H54 (cell line): ENCODE measurements around the gene ZNF536.
"Not testable (repeated sequence)": the region's sequence is repeated elsewhere in the genome, so short reads cannot be mapped to it uniquely, and the experiment has no call there.

ENCODE experiments used
- DNase-seq: peaks from one replicate; pipeline ENCODE4 v3.0.0; 2011; ENCODE audit warnings: low spot score, mixed read lengths; ENCODE audit not compliant: insufficient read length
- FAIRE-seq: peaks from 3 replicates; lab custom pipeline; 2011; peaks lifted over from hg19 to GRCh38; lab: Jason Lieb, UNC
- POLR2A ChIP-seq: IDR thresholded peaks from 2 replicates; pipeline ENCODE4 v1.6.1; 2011; ENCODE audit warnings: low read depth, mild to moderate bottlenecking, low read length

The ZNF536 gene

GRCh38 chr19:30450835-30451321, 78.7 kb downstream of the ZNF536 start:
- DNase-seq (no peak), FAIRE-seq (no peak)
- TF ChIP-seq POLR2A, result no peak

GRCh38 chr19:30452931-30453330, 80.7 kb downstream of the ZNF536 start:
- no peak for FAIRE-seq
- TF ChIP-seq POLR2A, result no peak
- DNase-seq, result no peak

GRCh38 chr19:30453743-30454142, 81.6 kb downstream of the ZNF536 start:
- DNase-seq, result no peak
- TF ChIP-seq POLR2A, result no peak
- FAIRE-seq, result no peak

- DNase-seq (no peak), FAIRE-seq (no peak)
- TF ChIP-seq POLR2A, result no peak
Observed at GRCh38 chr19:30455881-30456280, 83.7 kb downstream of the ZNF536 start.

- FAIRE-seq (no peak), DNase-seq (no peak)
Observed at GRCh38 chr19:30457484-30457883, 85.3 kb downstream of the ZNF536 start.

GRCh38 chr19:30459859-30460258, 87.7 kb downstream of the ZNF536 start:
- FAIRE-seq, result no peak
- no peak for DNase-seq

More at GRCh38 chr19:30457484-30457883, 85.3 kb downstream of the ZNF536 start:
- no peak for TF ChIP-seq POLR2A

GRCh38 chr19:30464162-30464561, 92.0 kb downstream of the ZNF536 start:
- TF ChIP-seq POLR2A, result no peak
- no peak for DNase-seq
- no peak for FAIRE-seq

More at GRCh38 chr19:30459859-30460258, 87.7 kb downstream of the ZNF536 start:
- no peak for TF ChIP-seq POLR2A

- DNase-seq, FAIRE-seq: not testable (repeated sequence)
Observed at GRCh38 chr19:30466598-30466997, 94.4 kb downstream of the ZNF536 start.

- TF ChIP-seq POLR2A, result no peak
- FAIRE-seq (no peak), DNase-seq (no peak)
Observed at GRCh38 chr19:30467239-30467638, 95.1 kb downstream of the ZNF536 start.

- no peak for TF ChIP-seq POLR2A
Observed at GRCh38 chr19:30469774-30470173, 97.6 kb downstream of the ZNF536 start.

GRCh38 chr19:30471441-30471840, 99.3 kb downstream of the ZNF536 start:
- TF ChIP-seq POLR2A, result no peak
- FAIRE-seq (no peak), DNase-seq (no peak)

More at GRCh38 chr19:30469774-30470173, 97.6 kb downstream of the ZNF536 start:
- FAIRE-seq (no peak), DNase-seq (no peak)

- FAIRE-seq (no peak), DNase-seq (no peak)
- TF ChIP-seq POLR2A, result no peak
Observed at GRCh38 chr19:30473334-30473867, 101.2 kb downstream of the ZNF536 start.

GRCh38 chr19:30476997-30477396, 104.8 kb downstream of the ZNF536 start:
- no peak for DNase-seq
- no peak for TF ChIP-seq POLR2A
- FAIRE-seq, result no peak

- DNase-seq, result no peak
- FAIRE-seq, result no peak
- no peak for TF ChIP-seq POLR2A
Observed at GRCh38 chr19:30479231-30479630, 107.0 kb downstream of the ZNF536 start.

GRCh38 chr19:30480097-30480496, 107.9 kb downstream of the ZNF536 start:
- FAIRE-seq, result no peak
- no peak for DNase-seq
- TF ChIP-seq POLR2A, result no peak

- no peak for FAIRE-seq
Observed at GRCh38 chr19:30481063-30481462, 108.9 kb downstream of the ZNF536 start.

More at GRCh38 chr19:30481063-30481462, 108.9 kb downstream of the ZNF536 start:
- no peak for DNase-seq
- TF ChIP-seq POLR2A, result no peak
